Muscle of arm (tissue), 12 donors: Measurements from ENCODE around the gene FFAR1. TPM values are rescaled to one million over a fixed set of nuclear protein-coding genes. Genes with fewer than 3 reads are reported as not detected.

Experiments
- DNase-seq: peaks from one replicate; pipeline ENCODE4 v3.0.0-alpha.2; 2013
- polyA plus RNA-seq, 12 donors: library from polyadenylated mRNA; unstranded; fragments of 120-200 nt; gene quantifications; one replicate each; pipeline ENCODE4 v1.2.1, GENCODE V29; 2013; ENCODE audit not compliant: insufficient read length in 12 of 12

The FFAR1 gene
- polyA plus RNA-seq, 12 donors: 0.12 TPM; not detected in 11

DNA sequence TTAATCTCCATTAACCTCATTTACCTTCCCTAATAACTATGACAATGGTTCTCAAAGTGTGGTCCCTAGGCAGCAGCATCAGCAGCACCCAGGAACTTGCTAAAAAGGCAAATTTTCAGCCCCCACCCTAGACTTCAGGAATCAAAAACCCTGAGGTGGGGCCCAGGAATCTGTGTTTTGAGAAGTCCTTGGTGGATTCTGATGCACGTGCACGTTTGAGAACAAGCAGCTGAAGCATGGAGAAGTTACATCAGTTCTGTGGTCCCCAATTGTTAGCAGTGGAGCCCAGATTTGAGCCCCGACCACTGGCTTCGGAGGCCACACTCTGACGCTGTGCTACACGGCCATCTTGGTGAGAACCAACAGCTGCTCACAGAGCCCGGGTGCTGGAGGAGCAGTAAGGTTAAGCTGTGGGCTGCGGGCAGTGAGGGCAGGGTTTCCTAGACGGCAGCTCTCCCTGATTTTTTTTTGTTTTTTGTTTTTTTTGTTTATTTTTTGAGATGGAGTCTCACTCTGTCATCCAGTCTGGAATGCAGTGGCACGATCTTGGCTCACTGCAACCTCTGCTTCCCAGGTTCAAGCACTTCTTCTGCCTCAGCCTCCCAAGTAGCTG, 32.7 kb upstream of the FFAR1 start:
- no peak for DNase-seq

GRCh38 chr19:35315883-35316282, 31.8 kb upstream of the FFAR1 start:
- no peak for DNase-seq

GRCh38 chr19:35316560-35316959, 31.1 kb upstream of the FFAR1 start:
- DNase-seq: no peak

DNA sequence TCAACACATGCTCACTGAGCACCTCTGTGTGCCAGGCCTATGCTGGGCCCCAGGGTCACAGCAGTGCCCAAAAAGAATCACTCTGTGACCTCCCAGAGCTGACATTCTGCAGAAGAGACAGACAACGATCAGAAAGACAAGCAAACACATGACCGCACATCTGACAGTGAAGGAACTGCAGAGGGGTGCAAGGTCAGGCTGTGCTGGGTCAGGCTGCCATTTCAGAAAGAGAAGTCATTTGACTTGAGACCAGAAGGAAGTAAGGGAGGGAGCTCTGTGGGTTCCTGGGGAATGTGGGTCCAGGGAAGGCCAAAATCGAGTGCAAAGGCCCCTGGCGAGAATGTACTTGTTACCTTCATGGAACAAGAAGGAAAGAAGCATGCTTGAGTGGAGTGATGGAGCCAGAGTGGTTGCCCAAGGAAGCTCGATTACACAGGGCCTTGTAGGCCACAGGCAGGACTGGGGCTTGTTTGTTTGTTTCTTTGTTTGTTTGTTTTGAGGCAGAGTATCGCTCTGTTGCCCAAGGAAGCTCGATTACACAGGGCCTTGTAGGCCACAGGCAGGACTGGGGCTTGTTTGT, 30.1 kb upstream of the FFAR1 start:
- DNase-seq: no peak

- DNase-seq: no peak
Observed at GRCh38 chr19:35318679-35319448, 28.8 kb upstream of the FFAR1 start.

GRCh38 chr19:35320065-35320713, 27.5 kb upstream of the FFAR1 start:
- DNase-seq: no peak

- DNase-seq: no peak
Observed at GRCh38 chr19:35321291-35321690, 26.4 kb upstream of the FFAR1 start.

- DNase-seq: no peak
Observed at GRCh38 chr19:35322014-35322413, 25.7 kb upstream of the FFAR1 start.

DNA sequence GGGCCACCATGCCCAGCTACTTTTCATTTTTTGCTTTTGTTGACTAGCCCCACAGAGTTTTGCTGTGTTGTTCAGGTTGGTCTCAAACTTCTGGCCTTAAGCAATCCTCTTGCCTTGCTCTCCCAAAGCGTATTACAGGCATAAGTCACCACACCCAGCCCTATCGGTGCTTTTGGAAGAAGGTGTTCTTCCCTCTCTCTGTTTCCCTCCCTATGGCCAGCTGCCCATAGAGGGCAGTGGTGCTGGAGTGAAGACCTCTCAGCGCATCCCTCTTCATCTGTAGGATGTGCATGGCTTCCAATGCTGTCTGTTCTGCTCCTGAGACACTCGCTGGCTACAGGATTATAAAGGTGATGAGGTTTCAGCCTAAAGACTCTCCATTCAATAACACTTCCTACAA, 20.1 kb upstream of the FFAR1 start:
- no peak for DNase-seq

GRCh38 chr19:35328851-35329285, 18.8 kb upstream of the FFAR1 start, which contains the start of gene CD22:
Gene CD22 (plus strand): TSS chr19:35329187. CDS start chr19:35332041, 2,854 bp downstream.
- DNase-seq: no peak

GRCh38 chr19:35329323-35329722, 18.4 kb upstream of the FFAR1 start:
- DNase-seq: no peak

DNA sequence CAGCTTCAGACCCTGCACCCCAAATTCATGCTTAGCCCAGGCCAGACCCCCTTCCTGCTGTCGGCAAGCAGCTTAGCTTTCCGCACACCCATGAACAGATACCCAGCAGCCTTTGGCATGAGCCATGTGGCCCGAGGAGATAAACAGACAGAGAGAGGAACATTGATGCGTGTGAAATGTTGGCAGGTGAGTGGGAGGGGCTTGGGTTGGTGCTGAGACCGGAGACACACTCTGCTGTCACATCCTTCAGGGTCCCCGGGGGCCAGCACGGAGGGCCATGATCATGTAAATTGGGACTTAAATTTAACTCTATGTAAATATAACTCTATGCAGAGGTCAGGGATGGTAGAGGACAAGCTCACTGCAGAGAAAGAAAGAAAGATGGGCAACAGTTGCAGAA, 17.2 kb upstream of the FFAR1 start:
- no peak for DNase-seq

DNA sequence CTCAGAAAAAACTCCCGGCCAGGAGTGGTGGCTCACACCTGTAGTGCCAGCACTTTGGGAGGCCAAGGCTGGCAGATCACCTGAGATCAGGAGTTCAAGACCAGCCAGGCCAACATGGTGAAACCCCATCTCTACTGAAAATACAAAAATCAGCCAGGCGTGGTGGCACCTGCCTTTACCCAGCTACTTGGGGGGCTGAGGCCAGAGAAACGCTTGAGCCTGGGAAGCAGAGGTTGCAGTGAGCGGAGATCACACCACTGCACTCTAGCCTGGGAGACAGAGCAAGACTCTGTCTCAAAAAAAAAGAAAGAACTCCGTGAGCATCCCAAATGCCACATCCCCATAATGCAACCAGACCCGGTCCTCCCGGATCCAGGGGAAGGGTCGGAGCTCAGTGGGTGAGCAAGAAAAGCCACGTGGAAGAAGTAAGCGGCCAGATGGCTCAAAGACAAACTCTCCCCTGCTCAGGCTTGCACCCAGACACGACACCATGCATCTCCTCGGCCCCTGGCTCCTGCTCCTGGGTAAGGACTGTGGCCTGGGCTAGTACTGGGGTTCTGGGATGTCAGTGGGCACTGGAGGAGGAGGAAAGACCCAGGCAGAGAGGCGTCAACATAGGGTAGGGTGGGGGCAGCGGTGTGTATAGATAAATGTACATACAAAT, 16.0 kb upstream of the FFAR1 start:
- no peak for DNase-seq

- DNase-seq: no peak
Observed at GRCh38 chr19:35332817-35333216, 14.9 kb upstream of the FFAR1 start.

DNA sequence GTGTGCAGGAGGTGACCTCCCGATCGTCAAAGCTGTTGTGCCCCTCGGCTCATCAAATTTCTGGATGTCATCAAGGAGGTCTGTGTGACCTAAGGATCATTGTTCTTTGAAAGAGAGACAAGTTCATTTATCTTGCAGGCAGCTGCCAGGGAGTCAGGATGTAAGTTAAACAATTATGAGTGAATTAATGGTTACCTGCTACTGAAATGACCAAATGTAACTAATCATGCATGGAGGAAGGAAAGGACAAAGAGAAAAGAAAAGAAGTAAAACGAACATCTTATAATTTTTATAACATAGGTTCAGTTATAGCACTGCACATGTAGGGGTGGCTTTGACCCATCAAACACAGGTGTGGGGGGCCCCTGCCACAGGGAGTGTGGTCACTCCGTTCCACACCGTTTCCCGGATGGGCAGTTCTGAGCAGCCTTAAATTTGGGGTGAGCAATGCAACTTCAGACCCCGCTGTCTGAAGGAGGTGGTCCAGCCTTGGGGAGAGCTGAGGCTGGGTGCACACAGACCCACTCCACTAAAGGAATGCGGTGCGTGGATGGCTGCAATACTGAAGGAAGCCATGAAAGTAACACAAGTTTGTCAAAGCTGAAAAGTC, 13.5 kb upstream of the FFAR1 start:
- no peak for DNase-seq

GRCh38 chr19:35336166-35336955, 11.3 kb upstream of the FFAR1 start:
- DNase-seq: no peak

DNA sequence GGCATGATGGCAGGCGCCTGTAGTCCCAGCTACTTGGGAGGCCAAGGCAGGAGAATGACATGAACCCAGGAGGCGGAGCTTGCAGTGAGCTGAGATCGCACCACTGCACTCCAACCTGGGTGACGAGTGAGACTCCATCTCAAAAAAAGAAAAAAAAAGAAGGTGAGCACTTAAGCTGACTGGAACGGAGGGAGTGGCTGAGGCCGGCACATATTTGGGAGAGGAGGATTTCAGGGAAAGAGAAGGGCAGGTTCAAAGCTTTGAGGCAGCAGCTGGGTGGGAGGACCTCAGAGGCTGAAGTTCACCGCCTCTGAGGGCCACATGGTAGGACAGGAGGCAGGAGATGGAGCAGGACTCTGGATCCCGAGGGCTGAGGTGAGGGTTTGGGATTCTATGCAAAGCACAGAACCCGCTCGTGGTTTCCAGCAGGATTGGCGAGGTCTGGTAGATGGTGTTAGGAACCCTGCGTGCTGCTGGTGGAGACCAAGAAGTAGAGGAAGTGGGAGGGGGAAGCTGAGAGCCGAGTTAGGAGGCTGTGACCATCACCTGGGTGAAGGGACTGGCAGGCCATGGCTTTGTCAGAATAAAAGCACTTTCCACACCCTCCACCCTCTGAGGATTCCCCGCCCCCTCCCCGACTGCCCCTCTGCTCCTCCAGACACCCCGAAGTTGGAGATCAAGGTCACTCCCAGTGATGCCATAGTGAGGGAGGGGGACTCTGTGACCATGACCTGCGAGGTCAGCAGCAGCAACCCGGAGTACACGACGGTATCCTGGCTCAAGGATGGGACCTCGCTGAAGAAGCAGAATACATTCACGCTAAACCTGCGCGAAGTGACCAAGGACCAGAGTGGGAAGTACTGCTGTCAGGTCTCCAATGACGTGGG, 10.4 kb upstream of the FFAR1 start:
- no peak for DNase-seq

- DNase-seq: no peak
Observed at GRCh38 chr19:35337984-35338296, 9.8 kb upstream of the FFAR1 start.

GRCh38 chr19:35340431-35340830, 7.3 kb upstream of the FFAR1 start:
- no peak for DNase-seq

DNA sequence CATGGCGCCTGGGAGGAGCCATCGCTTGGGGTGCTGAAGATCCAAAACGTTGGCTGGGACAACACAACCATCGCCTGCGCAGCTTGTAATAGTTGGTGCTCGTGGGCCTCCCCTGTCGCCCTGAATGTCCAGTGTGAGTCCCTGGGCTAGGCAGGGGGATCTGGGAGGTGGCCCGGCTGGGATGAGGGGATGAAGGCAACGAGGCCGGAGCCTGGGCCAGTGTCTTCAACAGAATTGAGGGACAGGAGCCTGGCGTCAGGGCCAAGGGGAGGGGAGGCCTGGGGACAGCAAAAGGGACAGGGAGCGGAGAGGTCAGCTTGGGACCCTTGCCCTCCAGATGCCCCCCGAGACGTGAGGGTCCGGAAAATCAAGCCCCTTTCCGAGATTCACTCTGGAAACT, 6.7 kb upstream of the FFAR1 start:
- DNase-seq: no peak
